Measurements from ENCODE around the gene BATF. TPM values are rescaled to one million over a fixed set of nuclear protein-coding genes. Genes with fewer than 3 reads are reported as not detected.
"Not testable (repeated sequence)": the region's sequence is repeated elsewhere in the genome, so short reads cannot be mapped to it uniquely, and the experiment has no call there.

The BATF gene, protein sequence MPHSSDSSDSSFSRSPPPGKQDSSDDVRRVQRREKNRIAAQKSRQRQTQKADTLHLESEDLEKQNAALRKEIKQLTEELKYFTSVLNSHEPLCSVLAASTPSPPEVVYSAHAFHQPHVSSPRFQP
- total RNA-seq (2014; rRNA removed; shearing (Covaris generic)) (0.98 and 5.3 TPM in 2 replicates), total RNA-seq (2022) (1.1 and 1.5 TPM in 2 replicates), Bru-seq, nascent RNA (percentile 30 among the genes with signal in this experiment), BruChase-seq, experiment 1, labeled RNA remaining after a 6-hour chase (percentile 27 among the genes with signal in this experiment), BruChase-seq, experiment 2, labeled RNA remaining after a 2-hour chase (percentile 21 among the genes with signal in this experiment)
- long read RNA-seq, partial matches to known transcripts, result 0 of 6 reads
- long read RNA-seq, other reads (novel, unspliced or antisense), result 4 of 6 reads

DNA sequence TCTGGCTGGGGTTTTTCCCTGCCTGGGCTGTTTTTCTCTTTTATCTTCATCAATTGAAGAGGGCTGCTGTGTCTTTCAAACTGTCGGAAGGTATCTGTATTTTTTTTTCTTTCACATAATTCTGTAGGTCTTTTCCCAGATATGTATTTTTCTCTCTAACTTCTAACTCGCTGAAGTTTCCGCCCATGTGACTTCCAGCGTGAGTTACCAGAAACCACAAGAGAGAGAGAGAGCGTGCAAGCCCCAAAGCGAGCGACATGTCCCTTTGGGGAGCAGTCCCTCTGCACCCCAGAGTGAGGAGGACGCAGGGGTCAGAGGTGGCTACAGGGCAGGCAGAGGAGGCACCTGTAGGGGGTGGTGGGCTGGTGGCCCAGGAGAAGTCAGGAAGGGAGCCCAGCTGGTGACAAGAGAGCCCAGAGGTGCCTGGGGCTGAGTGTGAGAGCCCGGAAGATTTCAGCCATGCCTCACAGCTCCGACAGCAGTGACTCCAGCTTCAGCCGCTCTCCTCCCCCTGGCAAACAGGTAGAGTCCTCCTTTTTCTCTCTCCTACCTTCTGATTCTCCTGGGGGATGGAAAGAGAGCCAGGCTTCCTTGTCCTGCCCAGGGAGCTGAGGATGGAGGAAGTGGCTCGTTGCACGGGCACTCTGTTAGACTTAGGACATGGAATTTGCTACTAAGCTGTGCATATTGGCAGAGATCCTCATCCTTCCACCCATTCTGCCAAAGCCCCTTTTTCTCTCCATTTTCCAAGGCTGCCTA, at the start of gene BATF:
BATF (plus strand) TSS at position 246 of the 759 bp plus-strand sequence; CDS start at position 460, 214 bp downstream.
- no peaks in the 10 kb centered on the region for H3K36me3 ChIP-seq (ENCODE audit: insufficient read depth, low read length)
- ChIA-PET POLR2A (no interaction called here), CTCF (ENCODE audit: unreplicated experiment) (interaction anchor here (0.8 kb wide), 1 partner anchor 42 kb away, joined by 3 read pairs; no protein-coding TSS in a partner anchor)
- no TSS peak for BruUV-seq (replicated peaks)
- DNase-seq (ENCODE audit: low spot score), result peak; percentile 61
- H3K4me2 ChIP-seq (ENCODE audit: low read length), result peak within 1 kb of the TSS; percentile 65
- intact Hi-C loops (cut with micrococcal nuclease; ENCODE audit: unreplicated experiment), result no loop called here
- TF ChIP-seq, protein P1, sequence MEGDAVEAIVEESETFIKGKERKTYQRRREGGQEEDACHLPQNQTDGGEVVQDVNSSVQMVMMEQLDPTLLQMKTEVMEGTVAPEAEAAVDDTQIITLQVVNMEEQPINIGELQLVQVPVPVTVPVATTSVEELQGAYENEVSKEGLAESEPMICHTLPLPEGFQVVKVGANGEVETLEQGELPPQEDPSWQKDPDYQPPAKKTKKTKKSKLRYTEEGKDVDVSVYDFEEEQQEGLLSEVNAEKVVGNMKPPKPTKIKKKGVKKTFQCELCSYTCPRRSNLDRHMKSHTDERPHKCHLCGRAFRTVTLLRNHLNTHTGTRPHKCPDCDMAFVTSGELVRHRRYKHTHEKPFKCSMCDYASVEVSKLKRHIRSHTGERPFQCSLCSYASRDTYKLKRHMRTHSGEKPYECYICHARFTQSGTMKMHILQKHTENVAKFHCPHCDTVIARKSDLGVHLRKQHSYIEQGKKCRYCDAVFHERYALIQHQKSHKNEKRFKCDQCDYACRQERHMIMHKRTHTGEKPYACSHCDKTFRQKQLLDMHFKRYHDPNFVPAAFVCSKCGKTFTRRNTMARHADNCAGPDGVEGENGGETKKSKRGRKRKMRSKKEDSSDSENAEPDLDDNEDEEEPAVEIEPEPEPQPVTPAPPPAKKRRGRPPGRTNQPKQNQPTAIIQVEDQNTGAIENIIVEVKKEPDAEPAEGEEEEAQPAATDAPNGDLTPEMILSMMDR (conservative IDR thresholded peaks at IDR 0.05; ENCODE audit: low read length), result no peak
- TF ChIP-seq EZH2phosphoT487 (IDR thresholded peaks at IDR 0.05; ENCODE audit: borderline replicate concordance, low read depth, low read length), result no peak
- H3K4me1 ChIP-seq (ENCODE audit: insufficient read depth, low read length, poor library complexity, severe bottlenecking), result peaks cover 22% of the 10 kb centered on the region
- no peaks in the 10 kb centered on the region for H3K9me2 ChIP-seq (ENCODE audit: insufficient read depth, low read length)
- no peaks in the 10 kb centered on the region for H3K9me3 ChIP-seq (ENCODE audit: low read length)
- peak within 1 kb of the TSS; percentile 73 for H2AFZ ChIP-seq (ENCODE audit: low read length)
- H3K27ac ChIP-seq (ENCODE audit: low read depth, low read length, poor library complexity, severe bottlenecking), result no peak within 1 kb of the TSS
- H4K20me1 ChIP-seq (ENCODE audit: insufficient read depth, low read length), result no peaks in the 10 kb centered on the region
- H3K4me3 ChIP-seq (ENCODE audit: low read depth, low read length, poor library complexity, severe bottlenecking), result peak within 1 kb of the TSS; percentile 62
- no peaks in the 10 kb centered on the region for H3K79me2 ChIP-seq (ENCODE audit: insufficient read depth, low read depth, low read length)

DNA sequence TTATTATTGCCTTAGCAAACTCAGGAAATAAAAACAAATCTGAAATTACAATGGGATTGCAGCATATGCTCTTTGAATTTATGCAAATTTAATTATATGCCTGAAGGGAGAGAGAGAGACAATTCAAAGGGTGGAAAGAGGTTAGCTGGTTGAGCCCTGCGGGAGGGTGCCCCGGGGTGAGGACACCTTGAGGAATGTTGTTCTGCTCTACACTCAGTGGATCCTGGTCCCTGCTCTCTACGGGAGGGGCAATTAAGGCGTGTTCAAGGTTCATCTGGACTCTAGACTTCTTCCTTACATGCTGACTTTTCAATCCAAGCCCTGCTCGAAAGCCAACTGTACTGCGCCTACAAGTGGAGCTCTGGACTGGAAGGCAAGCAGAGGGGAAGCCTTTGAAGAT, 48.1 kb upstream of the BATF start:
- H3K4me3 ChIP-seq (ENCODE audit: low read depth, low read length, poor library complexity, severe bottlenecking); H3K27ac ChIP-seq (ENCODE audit: low read depth, low read length, poor library complexity, severe bottlenecking); H3K79me2 ChIP-seq (ENCODE audit: insufficient read depth, low read depth, low read length); H2AFZ ChIP-seq (ENCODE audit: low read length); CTCF ChIA-PET (ENCODE audit: unreplicated experiment); DNase-seq (ENCODE audit: low spot score); H3K9me2 ChIP-seq (ENCODE audit: insufficient read depth, low read length); H3K9me3 ChIP-seq (ENCODE audit: low read length); BruUV-seq (replicated peaks); H4K20me1 ChIP-seq (ENCODE audit: insufficient read depth, low read length); intact Hi-C loops (cut with micrococcal nuclease; ENCODE audit: unreplicated experiment): not testable (repeated sequence)
- Histone ChIP-seq H3K36me3 (ENCODE audit: insufficient read depth, low read length) (peaks cover 57% of the 10 kb centered on the region), H3K4me2 (ENCODE audit: low read length) (peak overlapping the region; percentile 18; the same call in 1 of the 2 replicates), H3K4me1 (ENCODE audit: insufficient read depth, low read length, poor library complexity, severe bottlenecking) (peaks cover 91% of the 10 kb centered on the region)
- POLR2A ChIA-PET, result interaction anchor here (0.7 kb wide), 1 partner anchor 11 kb away, joined by 3 read pairs; no protein-coding TSS in a partner anchor

DNA sequence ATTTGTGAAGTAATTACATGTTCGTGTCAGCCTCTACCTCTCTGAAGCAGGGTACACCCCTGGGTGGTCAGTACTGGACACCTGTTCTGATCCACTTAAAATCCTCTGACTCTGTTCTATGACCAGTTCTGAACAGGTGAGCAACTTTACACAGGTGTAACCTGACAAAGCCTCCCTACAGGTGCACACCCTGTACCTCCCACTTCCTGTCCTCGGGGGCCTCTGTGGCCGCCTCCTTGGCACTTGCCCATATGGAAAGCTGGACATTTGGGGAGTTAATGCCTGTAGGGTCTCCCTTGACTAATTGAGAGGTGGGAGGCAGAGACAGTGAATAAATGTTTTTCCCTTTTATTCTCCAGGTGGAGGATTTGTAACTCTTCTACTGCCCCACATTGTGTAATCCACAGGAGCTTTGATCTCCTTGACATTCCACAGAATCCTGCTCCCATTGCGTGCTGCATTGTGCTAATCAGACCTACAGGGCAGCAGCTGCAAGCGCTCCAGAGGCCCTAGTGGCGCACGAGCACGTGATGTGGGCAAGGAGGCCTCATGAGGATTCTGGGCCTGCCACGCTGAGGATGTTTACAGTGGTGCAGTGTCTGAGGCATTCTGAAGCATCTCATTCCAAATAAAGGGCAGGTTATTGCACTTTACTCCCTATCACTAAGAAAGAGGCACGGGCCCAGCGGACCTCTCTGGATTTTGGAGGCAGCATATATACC, 45.8 kb upstream of the BATF start:
- ChIA-PET POLR2A (interaction anchor here (0.6 to 2.9 kb wide), 6 partner anchors 11 to 380 kb away, joined by 3 to 11 read pairs (median 3); no protein-coding TSS in a partner anchor), CTCF (ENCODE audit: unreplicated experiment) (no interaction called here)
- BruUV-seq (replicated peaks), result no TSS peak
- H4K20me1 ChIP-seq (ENCODE audit: insufficient read depth, low read length), result no peaks in the 10 kb centered on the region
- intact Hi-C loops (cut with micrococcal nuclease; ENCODE audit: unreplicated experiment), result no loop called here
- H3K79me2 ChIP-seq (ENCODE audit: insufficient read depth, low read depth, low read length), result peaks cover 4% of the 10 kb centered on the region; the same call in 1 of the 2 replicates
- no peaks in the 10 kb centered on the region for H3K9me3 ChIP-seq (ENCODE audit: low read length)
- no peaks in the 10 kb centered on the region for H3K9me2 ChIP-seq (ENCODE audit: insufficient read depth, low read length)
- H3K4me3 ChIP-seq (ENCODE audit: low read depth, low read length, poor library complexity, severe bottlenecking), result peak overlapping the region; percentile 4
- TF ChIP-seq EZH2phosphoT487 (IDR thresholded peaks at IDR 0.05; ENCODE audit: borderline replicate concordance, low read depth, low read length), result no peak
- TF ChIP-seq, protein P1 (conservative IDR thresholded peaks at IDR 0.05; ENCODE audit: low read length), result peak; percentile 21; the same call in 1 of the 2 replicates
- peak overlapping the region; percentile 47 for H3K4me2 ChIP-seq (ENCODE audit: low read length)
- no peak overlapping the region for H2AFZ ChIP-seq (ENCODE audit: low read length)
- H3K4me1 ChIP-seq (ENCODE audit: insufficient read depth, low read length, poor library complexity, severe bottlenecking), result peaks cover 88% of the 10 kb centered on the region
- peaks cover 40% of the 10 kb centered on the region for H3K36me3 ChIP-seq (ENCODE audit: insufficient read depth, low read length)
- DNase-seq (ENCODE audit: low spot score), result peak; percentile 71
- H3K27ac ChIP-seq (ENCODE audit: low read depth, low read length, poor library complexity, severe bottlenecking), result peak overlapping the region; percentile 40
